Measurements from ENCODE around the gene ZNF302.

ZNF302 gene

DNA sequence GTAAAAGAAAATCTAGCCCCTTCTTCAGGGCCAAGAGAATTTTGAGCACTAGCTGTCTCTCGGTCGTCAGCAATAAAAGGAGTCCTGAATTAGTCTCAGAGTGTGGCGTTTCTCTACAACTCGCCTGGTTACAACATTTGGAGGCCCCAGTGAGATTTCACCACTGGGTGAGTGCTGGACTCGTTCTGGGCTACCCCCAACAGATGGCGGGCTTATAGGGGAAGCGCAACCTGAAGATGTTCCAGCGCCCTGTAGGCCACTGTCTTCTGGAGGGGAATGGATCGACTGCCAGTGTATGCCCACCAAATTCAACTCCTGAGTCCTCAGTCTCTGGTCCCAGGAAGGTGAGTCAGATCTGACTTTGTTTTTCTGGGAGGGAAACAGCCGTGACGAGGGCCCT lies 44.9 kb downstream of the ZNF302 start:
- Histone ChIP-seq H3K4me1 (ENCODE audit: control insufficient read depth in 1 of 2, insufficient read depth in 2 of 2, low read length in 2 of 2) (no peaks in the 10 kb centered on the region), H3K36me3 (ENCODE audit: control insufficient read depth in 1 of 2, insufficient read depth in 2 of 2, low read length in 2 of 2) (no peaks in the 10 kb centered on the region), H3K27me3 (ENCODE audit: control insufficient read depth in 1 of 2, insufficient read depth in 2 of 2, low read length in 2 of 2) (no peaks in the 10 kb centered on the region), H3K9me3 (ENCODE audit: control insufficient read depth in 1 of 2, low read length in 2 of 2) (no peaks in the 10 kb centered on the region), H3K9ac (ENCODE audit: low read depth in 1 of 2, low read length in 2 of 2) (no peak overlapping the region), H3K4me3 (ENCODE audit: low read depth in 1 of 2, low read length in 2 of 2) (no peak overlapping the region), H3K27ac (ENCODE audit: low read depth, low read length) (no peak overlapping the region)

DNA sequence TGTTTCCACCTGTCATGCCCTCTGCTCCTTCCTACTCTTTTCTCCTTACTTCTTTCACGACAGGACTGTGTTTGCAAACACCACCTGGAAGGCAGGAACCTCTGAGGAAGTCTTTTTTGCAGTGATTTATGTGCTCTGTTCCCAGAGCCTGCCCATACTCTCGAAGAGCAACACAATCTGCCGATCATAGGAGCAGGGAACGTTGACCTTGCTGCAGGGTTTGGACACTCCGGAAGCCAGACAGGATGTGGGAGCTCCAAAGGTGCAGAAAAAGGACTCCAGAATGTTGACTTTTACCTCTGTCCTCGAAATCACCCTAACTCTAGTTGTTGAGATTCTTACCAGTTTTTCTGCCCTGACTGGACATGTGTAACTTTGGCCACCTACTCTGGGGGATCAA lies 47.9 kb downstream of the ZNF302 start:
- H3K4me3 ChIP-seq (ENCODE audit: low read depth in 1 of 2, low read length in 2 of 2): no peak overlapping the region

DNA sequence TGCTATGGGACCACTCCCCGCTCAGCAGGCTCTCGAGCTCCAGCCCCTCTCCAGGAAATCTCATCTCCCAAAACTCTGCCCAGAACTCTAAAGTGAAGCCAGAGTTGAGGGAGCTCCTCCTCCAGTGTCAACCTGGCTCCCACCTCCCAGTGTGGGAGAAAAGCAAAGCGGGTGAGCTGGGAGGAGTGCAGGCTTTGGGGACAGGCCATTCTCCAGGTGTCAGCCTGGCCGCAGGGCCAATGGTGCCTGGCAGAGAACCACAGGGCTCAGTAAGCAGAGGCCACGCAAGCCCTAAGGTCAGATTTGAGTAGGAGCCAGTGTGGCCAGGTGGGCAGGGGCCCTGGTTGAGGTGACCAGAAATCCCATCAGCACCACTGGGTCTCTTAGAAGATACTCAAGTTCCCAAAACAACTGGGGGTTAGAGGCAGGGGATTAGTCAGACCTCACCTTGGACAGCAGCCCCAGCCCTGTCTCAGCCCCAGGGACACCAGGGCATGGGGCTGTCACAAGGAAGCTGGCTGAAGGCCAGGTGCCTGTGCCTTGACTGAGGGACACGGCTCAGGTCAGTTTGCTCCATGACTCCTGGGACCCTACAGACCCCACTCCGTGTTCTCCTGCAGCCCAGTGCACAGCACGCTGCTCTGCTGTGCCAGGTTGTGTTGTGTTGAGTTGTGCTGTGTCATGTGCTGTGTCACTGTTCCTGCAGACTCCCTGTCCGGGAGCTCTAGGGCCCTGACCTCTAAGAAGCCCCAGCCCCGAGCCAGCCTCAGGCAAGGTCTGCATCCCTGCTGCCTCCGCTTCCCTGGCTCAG lies 53.7 kb downstream of the ZNF302 start:
- H3K27me3 ChIP-seq (ENCODE audit: control insufficient read depth in 1 of 2, insufficient read depth in 2 of 2, low read length in 2 of 2): no peaks in the 10 kb centered on the region
- H3K4me1 ChIP-seq (ENCODE audit: control insufficient read depth in 1 of 2, insufficient read depth in 2 of 2, low read length in 2 of 2): peaks cover 15 to 26% of the 10 kb centered on the region in 2 donors
- H3K4me3 ChIP-seq (ENCODE audit: low read depth in 1 of 2, low read length in 2 of 2): no peak overlapping the region
- no peak overlapping the region for H3K27ac ChIP-seq (ENCODE audit: low read depth, low read length)
- H3K36me3 ChIP-seq (ENCODE audit: control insufficient read depth in 1 of 2, insufficient read depth in 2 of 2, low read length in 2 of 2): peaks cover 8 to 10% of the 10 kb centered on the region in 2 donors
- peaks cover 3 to 8% of the 10 kb centered on the region in 2 donors for H3K9me3 ChIP-seq (ENCODE audit: control insufficient read depth in 1 of 2, low read length in 2 of 2)
- H3K9ac ChIP-seq (ENCODE audit: low read depth in 1 of 2, low read length in 2 of 2): no peak overlapping the region

More for the DNA sequence above, 47.9 kb downstream of the ZNF302 start:
- H3K36me3 ChIP-seq (ENCODE audit: control insufficient read depth in 1 of 2, insufficient read depth in 2 of 2, low read length in 2 of 2): no peaks in the 10 kb centered on the region
- H3K27me3 ChIP-seq (ENCODE audit: control insufficient read depth in 1 of 2, insufficient read depth in 2 of 2, low read length in 2 of 2): no peaks in the 10 kb centered on the region
- H3K9ac ChIP-seq (ENCODE audit: low read depth in 1 of 2, low read length in 2 of 2): no peak overlapping the region
- H3K27ac ChIP-seq (ENCODE audit: low read depth, low read length): no peak overlapping the region
- no peaks in the 10 kb centered on the region for H3K9me3 ChIP-seq (ENCODE audit: control insufficient read depth in 1 of 2, low read length in 2 of 2)
- no peaks in the 10 kb centered on the region for H3K4me1 ChIP-seq (ENCODE audit: control insufficient read depth in 1 of 2, insufficient read depth in 2 of 2, low read length in 2 of 2)

DNA sequence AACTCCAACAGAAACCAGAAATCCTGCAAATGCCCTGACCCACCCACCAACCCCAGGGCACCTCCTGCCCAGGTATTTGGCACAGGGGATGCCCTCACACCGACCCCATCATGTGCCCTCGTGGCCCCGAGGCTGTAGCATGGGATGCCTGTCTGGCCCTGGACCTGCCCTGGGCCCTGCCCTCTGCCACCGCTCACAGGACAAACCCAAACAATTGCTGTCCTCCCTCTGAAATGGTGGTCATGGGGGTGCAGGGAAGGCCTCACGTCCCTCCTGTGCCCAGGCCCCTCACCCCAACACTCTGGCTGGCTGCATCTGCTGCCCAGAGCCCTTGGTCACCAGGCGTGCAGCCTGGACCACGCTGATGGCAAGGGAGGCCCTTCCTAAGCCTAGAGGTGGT lies 54.5 kb downstream of the ZNF302 start:
- Histone ChIP-seq H3K4me1 (ENCODE audit: control insufficient read depth in 1 of 2, insufficient read depth in 2 of 2, low read length in 2 of 2) (peaks cover 15 to 26% of the 10 kb centered on the region in 2 donors), H3K9ac (ENCODE audit: low read depth in 1 of 2, low read length in 2 of 2) (no peak overlapping the region), H3K4me3 (ENCODE audit: low read depth in 1 of 2, low read length in 2 of 2) (no peak overlapping the region), H3K36me3 (ENCODE audit: control insufficient read depth in 1 of 2, insufficient read depth in 2 of 2, low read length in 2 of 2) (peaks cover 11 to 13% of the 10 kb centered on the region in 2 donors), H3K27me3 (ENCODE audit: control insufficient read depth in 1 of 2, insufficient read depth in 2 of 2, low read length in 2 of 2) (no peaks in the 10 kb centered on the region), H3K27ac (ENCODE audit: low read depth, low read length) (no peak overlapping the region), H3K9me3 (ENCODE audit: control insufficient read depth in 1 of 2, low read length in 2 of 2) (peaks cover 3 to 15% of the 10 kb centered on the region in 2 donors)

DNA sequence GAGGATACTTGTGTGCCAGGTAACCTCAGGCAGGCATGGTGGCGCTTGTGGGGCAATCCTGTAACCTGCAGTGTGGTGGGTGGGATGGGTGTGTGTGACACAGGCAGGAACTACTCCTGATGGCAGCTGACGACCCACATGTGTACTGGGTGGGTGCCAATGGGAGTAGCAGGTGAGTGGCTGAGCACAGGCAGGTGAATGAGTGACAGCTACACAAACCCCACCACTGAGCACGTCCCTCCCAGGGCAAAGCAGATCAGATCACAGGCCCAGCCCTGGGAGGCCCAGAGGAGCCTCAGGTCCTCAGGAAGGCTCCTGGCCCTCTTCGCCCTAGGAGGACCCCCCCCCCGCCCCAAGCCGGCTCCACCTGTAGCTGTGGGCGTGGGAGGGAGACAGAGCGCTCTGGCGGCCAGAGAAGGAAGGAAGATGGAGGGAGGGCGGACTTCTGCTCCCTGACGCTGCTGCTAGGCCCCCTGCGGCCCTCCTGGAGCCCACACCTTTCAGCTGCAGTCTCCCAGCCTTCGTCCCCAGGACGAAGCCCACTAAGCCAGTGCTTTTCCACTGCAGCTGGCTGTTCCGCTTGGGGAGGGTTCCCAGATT lies 55.2 kb downstream of the ZNF302 start:
- peak overlapping the region; percentile 92 to 96 for H3K4me3 ChIP-seq (ENCODE audit: low read depth in 1 of 2, low read length in 2 of 2)
- no peak overlapping the region for H3K27ac ChIP-seq (ENCODE audit: low read depth, low read length)
- H3K4me1 ChIP-seq (ENCODE audit: control insufficient read depth in 1 of 2, insufficient read depth in 2 of 2, low read length in 2 of 2): peaks cover 15 to 26% of the 10 kb centered on the region in 2 donors
- peaks cover 13 to 18% of the 10 kb centered on the region in 2 donors for H3K36me3 ChIP-seq (ENCODE audit: control insufficient read depth in 1 of 2, insufficient read depth in 2 of 2, low read length in 2 of 2)
- H3K9me3 ChIP-seq (ENCODE audit: control insufficient read depth in 1 of 2, low read length in 2 of 2): peaks cover 6 to 18% of the 10 kb centered on the region in 2 donors
- H3K9ac ChIP-seq (ENCODE audit: low read depth in 1 of 2, low read length in 2 of 2): peak overlapping the region; percentile 87 to 91
- H3K27me3 ChIP-seq (ENCODE audit: control insufficient read depth in 1 of 2, insufficient read depth in 2 of 2, low read length in 2 of 2): no peaks in the 10 kb centered on the region

DNA sequence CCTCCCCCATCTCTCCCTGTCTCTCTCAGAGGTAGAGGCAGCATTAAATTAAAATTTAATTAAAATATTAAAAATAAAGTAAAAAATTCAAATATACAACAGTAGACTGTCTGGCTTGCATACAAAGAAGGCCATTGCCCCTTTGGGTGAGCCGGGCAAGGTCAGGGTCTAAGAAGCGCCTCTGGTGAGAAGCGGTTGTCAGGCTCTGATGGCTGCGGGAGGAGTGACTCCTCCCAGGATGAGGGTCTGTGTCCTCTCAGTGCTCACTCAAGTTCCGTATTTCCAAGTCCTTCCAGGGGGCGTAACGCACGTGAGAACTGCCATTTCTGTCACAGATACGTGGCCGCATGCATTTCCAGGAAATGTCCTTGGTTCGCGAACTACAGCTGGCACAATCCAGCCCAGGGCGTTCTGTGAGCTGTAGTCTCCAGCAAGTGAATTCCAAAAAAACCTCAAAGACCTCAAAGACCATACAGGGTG lies 55.8 kb downstream of the ZNF302 start:
- H3K4me1 ChIP-seq (ENCODE audit: control insufficient read depth in 1 of 2, insufficient read depth in 2 of 2, low read length in 2 of 2): peaks cover 15 to 26% of the 10 kb centered on the region in 2 donors
- H3K9ac ChIP-seq (ENCODE audit: low read depth in 1 of 2, low read length in 2 of 2): peak overlapping the region; percentile 87 to 91
- H3K36me3 ChIP-seq (ENCODE audit: control insufficient read depth in 1 of 2, insufficient read depth in 2 of 2, low read length in 2 of 2): peaks cover 18 to 24% of the 10 kb centered on the region in 2 donors
- no peaks in the 10 kb centered on the region for H3K27me3 ChIP-seq (ENCODE audit: control insufficient read depth in 1 of 2, insufficient read depth in 2 of 2, low read length in 2 of 2)
- peak overlapping the region; percentile 98 for H3K27ac ChIP-seq (ENCODE audit: low read depth, low read length)
- peak overlapping the region; percentile 92 to 96 for H3K4me3 ChIP-seq (ENCODE audit: low read depth in 1 of 2, low read length in 2 of 2)
- H3K9me3 ChIP-seq (ENCODE audit: control insufficient read depth in 1 of 2, low read length in 2 of 2): peaks cover 12 to 22% of the 10 kb centered on the region in 2 donors

DNA sequence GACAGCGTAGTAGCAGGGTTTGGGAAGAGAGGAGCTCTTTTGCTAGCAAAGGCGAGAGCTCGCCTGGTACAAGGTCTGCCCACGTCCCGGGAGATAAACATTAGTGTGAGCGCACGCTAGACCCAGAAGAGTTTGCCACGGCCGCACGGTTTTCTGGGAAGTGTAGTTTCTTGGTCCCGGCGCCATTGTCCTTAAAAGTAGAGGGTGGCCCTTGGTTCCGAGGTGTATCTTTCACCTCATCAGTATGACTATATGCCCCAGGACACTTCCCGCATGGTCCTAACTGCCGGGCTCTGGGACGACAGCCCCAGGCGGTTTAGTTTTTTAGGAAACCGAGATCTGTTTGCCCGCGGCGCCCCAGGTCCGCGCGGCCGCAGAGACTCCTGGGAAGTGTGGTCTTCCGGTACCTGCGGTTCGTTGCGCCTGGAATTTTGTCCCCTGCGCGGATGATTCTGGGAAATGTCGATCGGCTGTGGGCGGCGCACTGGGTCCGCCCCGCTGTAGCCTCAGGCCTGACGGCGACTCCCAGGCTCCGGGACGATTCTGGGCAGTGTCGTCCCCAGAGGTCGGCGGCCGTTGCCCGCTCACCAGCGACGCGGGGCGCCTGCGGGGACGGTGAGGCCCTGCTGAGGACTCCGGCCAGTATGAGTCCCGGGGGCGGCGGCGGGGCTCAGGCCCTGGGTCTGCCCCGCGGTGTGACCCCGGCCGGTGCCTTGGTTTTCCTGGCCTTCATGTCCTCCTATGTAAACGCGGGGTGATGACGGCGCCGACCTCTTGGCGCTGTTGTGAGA lies 56.5 kb downstream of the ZNF302 start, which contains the start of gene ZNF181:
ZNF181 (plus strand) TSS at position 498 of the 791 bp plus-strand sequence. CDS start 795 bp downstream, outside the sequence.
- Histone ChIP-seq H3K27me3 (ENCODE audit: control insufficient read depth in 1 of 2, insufficient read depth in 2 of 2, low read length in 2 of 2) (no peaks in the 10 kb centered on the region), H3K36me3 (ENCODE audit: control insufficient read depth in 1 of 2, insufficient read depth in 2 of 2, low read length in 2 of 2) (peaks cover 20 to 30% of the 10 kb centered on the region in 2 donors), H3K27ac (ENCODE audit: low read depth, low read length) (peak within 1 kb of the TSS; percentile 98), H3K9me3 (ENCODE audit: control insufficient read depth in 1 of 2, low read length in 2 of 2) (peaks cover 16 to 28% of the 10 kb centered on the region in 2 donors), H3K9ac (ENCODE audit: low read depth in 1 of 2, low read length in 2 of 2) (peak within 1 kb of the TSS; percentile 87 to 91), H3K4me1 (ENCODE audit: control insufficient read depth in 1 of 2, insufficient read depth in 2 of 2, low read length in 2 of 2) (peaks cover 15 to 26% of the 10 kb centered on the region in 2 donors), H3K4me3 (ENCODE audit: low read depth in 1 of 2, low read length in 2 of 2) (peak within 1 kb of the TSS; percentile 92 to 96)

DNA sequence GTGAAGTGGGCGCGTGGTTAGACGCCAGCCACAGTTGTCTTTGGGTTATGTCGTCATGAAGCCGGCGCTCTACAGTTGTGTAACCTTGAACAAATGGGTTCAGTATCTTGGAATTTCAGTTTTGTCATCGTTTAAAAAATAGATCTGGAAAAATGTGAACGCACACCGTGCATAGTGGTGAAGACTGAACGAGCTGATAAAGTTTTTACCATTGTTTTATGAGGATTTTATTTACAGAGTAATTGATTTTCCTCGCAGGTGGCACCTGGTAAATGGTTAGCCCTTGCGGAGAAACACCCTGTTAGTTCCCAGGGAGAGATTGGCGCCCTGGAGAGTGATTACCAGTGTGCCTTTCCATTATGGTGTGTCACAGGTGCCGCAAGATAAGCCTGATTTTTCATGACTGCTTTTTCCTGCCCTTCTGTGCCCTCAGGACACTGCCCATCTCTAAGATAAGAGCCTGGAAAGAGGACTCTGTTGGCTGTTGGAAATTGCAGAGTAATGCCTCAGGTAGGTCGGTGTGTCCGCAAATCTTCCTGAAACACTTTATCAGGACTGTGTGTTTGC lies 57.1 kb downstream of the ZNF302 start:
- Histone ChIP-seq H3K9ac (ENCODE audit: low read depth in 1 of 2, low read length in 2 of 2) (peak overlapping the region; percentile 87 to 91), H3K4me1 (ENCODE audit: control insufficient read depth in 1 of 2, insufficient read depth in 2 of 2, low read length in 2 of 2) (peaks cover 15 to 26% of the 10 kb centered on the region in 2 donors)

More for the DNA sequence above, 57.1 kb downstream of the ZNF302 start:
- H3K4me3 ChIP-seq (ENCODE audit: low read depth in 1 of 2, low read length in 2 of 2): peak overlapping the region; percentile 92 to 96
- H3K36me3 ChIP-seq (ENCODE audit: control insufficient read depth in 1 of 2, insufficient read depth in 2 of 2, low read length in 2 of 2): peaks cover 27 to 37% of the 10 kb centered on the region in 2 donors
- H3K27me3 ChIP-seq (ENCODE audit: control insufficient read depth in 1 of 2, insufficient read depth in 2 of 2, low read length in 2 of 2): no peaks in the 10 kb centered on the region
- H3K27ac ChIP-seq (ENCODE audit: low read depth, low read length): peak overlapping the region; percentile 98
- H3K9me3 ChIP-seq (ENCODE audit: control insufficient read depth in 1 of 2, low read length in 2 of 2): peaks cover 21 to 34% of the 10 kb centered on the region in 2 donors
